ENCODE results near the gene KIAA1328.

KIAA1328 gene

DNA sequence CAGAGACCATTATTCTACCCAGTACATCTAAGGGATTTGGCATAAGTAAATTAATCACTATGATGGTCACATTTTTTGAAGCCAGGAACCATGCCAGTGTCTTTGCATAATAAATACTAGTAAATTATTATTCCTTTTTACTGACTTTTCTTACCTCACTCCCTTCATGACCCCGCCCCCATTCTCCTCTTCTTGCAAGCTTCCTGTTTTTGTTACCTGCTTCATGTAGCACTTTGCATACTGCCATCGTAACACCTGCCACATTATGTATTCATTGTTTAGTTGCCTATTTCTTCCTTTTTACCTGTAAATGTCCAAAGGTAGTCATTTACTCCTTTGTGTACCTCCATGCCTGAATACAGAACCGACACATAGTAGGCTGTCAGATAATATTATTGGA, 309.5 kb downstream of the KIAA1328 start:
- POLR2A ChIA-PET, result no interaction called here
- CTCF ChIA-PET, result no interaction called here
- DNase-seq (ENCODE audit: extremely low spot score), result no peak
- TF ChIP-seq, protein P1, sequence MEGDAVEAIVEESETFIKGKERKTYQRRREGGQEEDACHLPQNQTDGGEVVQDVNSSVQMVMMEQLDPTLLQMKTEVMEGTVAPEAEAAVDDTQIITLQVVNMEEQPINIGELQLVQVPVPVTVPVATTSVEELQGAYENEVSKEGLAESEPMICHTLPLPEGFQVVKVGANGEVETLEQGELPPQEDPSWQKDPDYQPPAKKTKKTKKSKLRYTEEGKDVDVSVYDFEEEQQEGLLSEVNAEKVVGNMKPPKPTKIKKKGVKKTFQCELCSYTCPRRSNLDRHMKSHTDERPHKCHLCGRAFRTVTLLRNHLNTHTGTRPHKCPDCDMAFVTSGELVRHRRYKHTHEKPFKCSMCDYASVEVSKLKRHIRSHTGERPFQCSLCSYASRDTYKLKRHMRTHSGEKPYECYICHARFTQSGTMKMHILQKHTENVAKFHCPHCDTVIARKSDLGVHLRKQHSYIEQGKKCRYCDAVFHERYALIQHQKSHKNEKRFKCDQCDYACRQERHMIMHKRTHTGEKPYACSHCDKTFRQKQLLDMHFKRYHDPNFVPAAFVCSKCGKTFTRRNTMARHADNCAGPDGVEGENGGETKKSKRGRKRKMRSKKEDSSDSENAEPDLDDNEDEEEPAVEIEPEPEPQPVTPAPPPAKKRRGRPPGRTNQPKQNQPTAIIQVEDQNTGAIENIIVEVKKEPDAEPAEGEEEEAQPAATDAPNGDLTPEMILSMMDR (IDR thresholded peaks at IDR 0.05; ENCODE audit: control extremely low read depth, extremely low read depth, low read depth, missing control alignments), result no peak

DNA sequence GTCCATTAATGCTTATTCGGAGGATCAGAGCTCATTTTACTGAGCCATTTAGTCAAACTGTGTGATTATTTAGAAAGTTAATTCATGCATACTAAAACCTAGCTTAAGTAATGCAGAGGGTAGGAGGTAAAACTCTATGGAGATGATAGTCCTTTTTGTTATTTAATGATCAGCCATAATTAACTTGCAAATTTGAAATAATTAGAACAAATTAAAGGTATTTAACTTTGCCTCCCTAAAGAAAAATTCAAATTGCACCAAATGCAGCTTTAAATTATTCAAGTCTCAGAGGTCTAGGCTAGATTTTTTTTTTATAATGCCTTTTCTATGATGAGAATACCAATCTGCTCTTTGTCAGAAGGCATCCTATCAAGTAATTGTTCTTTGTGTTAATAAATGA, 310.9 kb downstream of the KIAA1328 start:
- no peak for DNase-seq (ENCODE audit: extremely low spot score)
- ChIA-PET POLR2A (no interaction called here), CTCF (no interaction called here)
- TF ChIP-seq, protein P1 (IDR thresholded peaks at IDR 0.05; ENCODE audit: control extremely low read depth, extremely low read depth, low read depth, missing control alignments), result no peak

- no peak for DNase-seq (ENCODE audit: extremely low spot score)
- ChIA-PET POLR2A (no interaction called here), CTCF (no interaction called here)
- TF ChIP-seq, protein P1 (IDR thresholded peaks at IDR 0.05; ENCODE audit: control extremely low read depth, extremely low read depth, low read depth, missing control alignments), result no peak
Observed at GRCh38 chr18:37144921-37145320, 316.0 kb downstream of the KIAA1328 start.

DNA sequence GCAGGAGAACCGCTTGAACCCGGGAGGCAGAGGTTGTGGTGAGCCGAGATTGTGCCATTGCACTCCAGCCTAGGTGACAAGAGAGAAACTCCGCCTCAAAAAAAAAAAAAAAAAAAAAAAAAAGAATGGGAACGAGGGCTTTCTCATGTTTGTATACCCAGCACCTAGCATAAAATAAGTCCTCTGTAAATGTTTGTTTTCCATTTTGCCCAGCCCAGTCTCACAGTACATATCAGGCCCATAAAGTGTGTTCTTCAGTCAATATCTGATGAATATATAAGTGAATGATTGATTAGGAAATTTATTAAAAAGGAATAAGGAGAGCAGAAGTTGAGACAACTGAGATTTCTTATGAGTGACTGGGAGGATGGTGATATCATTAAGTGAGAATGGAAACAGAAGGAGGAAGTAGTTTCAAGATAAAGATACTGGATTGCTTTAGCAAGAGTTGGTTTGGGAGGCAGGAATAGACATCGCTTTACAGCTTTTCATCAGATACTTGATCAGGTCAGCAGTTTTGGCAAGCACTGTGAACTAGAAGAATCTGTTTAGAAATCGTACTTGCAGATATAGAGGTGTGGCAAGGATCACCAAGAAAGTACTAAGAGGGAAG, 327.5 kb downstream of the KIAA1328 start:
- DNase-seq (ENCODE audit: extremely low spot score), result no peak
- ChIA-PET POLR2A (no interaction called here), CTCF (no interaction called here)
- TF ChIP-seq, protein P1 (IDR thresholded peaks at IDR 0.05; ENCODE audit: control extremely low read depth, extremely low read depth, low read depth, missing control alignments), result no peak

GRCh38 chr18:37160038-37160820, 331.3 kb downstream of the KIAA1328 start:
- DNase-seq (ENCODE audit: extremely low spot score), result no peak
- CTCF ChIA-PET, result no interaction called here
- POLR2A ChIA-PET, result no interaction called here
- TF ChIP-seq, protein P1 (IDR thresholded peaks at IDR 0.05; ENCODE audit: control extremely low read depth, extremely low read depth, low read depth, missing control alignments), result no peak

- no peak for DNase-seq (ENCODE audit: extremely low spot score)
Observed at GRCh38 chr18:37161491-37161890, 332.6 kb downstream of the KIAA1328 start.

More at GRCh38 chr18:37161491-37161890, 332.6 kb downstream of the KIAA1328 start:
- TF ChIP-seq, protein P1 (IDR thresholded peaks at IDR 0.05; ENCODE audit: control extremely low read depth, extremely low read depth, low read depth, missing control alignments), result no peak
- ChIA-PET CTCF (no interaction called here), POLR2A (no interaction called here)

Measured in GM10248 (cell line).